GM18517 (cell line): ENCODE results near the gene USP3.

Source experiments
- ATAC-seq: cut with Tn5 transposase; IDR thresholded peaks from one replicate; pipeline ENCODE4 v1.9.1; 2021; ENCODE audit warnings: mild to moderate bottlenecking, moderate library complexity; ENCODE audit not compliant: unreplicated experiment

The USP3 gene

GRCh38 chr15:63582179-63582578 lies 77.8 kb downstream of the USP3 start:
- ATAC-seq = no peak

- ATAC-seq = no peak
These were observed 78.5 kb downstream of the USP3 start for GRCh38 chr15:63582718-63583426.

GRCh38 chr15:63586790-63587189 lies 82.4 kb downstream of the USP3 start:
- no peak for ATAC-seq

GRCh38 chr15:63587527-63587926 lies 83.1 kb downstream of the USP3 start:
- ATAC-seq = no peak

- ATAC-seq = no peak
These were observed 84.4 kb downstream of the USP3 start for GRCh38 chr15:63588826-63589225.

GRCh38 chr15:63593705-63594671 lies 89.6 kb downstream of the USP3 start:
- ATAC-seq = no peak

- no peak for ATAC-seq
These were observed 90.7 kb downstream of the USP3 start for GRCh38 chr15:63595065-63595464.

GRCh38 chr15:63595688-63596087 lies 91.3 kb downstream of the USP3 start:
- no peak for ATAC-seq

- no peak for ATAC-seq
These were observed 92.3 kb downstream of the USP3 start for GRCh38 chr15:63596676-63597037.

- ATAC-seq = no peak
These were observed 92.8 kb downstream of the USP3 start, which contains the start of gene FBXL22 for GRCh38 chr15:63597038-63597790. FBXL22 (plus strand) TSS chr15:63597387; CDS start chr15:63597393, 6 bp downstream.

- ATAC-seq = no peak
These were observed 93.4 kb downstream of the USP3 start for GRCh38 chr15:63597821-63598220.

- ATAC-seq = no peak
These were observed 94.3 kb downstream of the USP3 start for GRCh38 chr15:63598473-63599400.

GRCh38 chr15:63599401-63600000 lies 95.1 kb downstream of the USP3 start:
- ATAC-seq = no peak

- no peak for ATAC-seq
These were observed 95.7 kb downstream of the USP3 start for GRCh38 chr15:63600001-63600615.

- peak; percentile 70 for ATAC-seq
These were observed 96.2 kb downstream of the USP3 start for GRCh38 chr15:63600616-63601025.

- peak; percentile 2 for ATAC-seq
These were observed 96.8 kb downstream of the USP3 start for GRCh38 chr15:63601026-63601703.

GRCh38 chr15:63601704-63602185 lies 97.4 kb downstream of the USP3 start:
- no peak for ATAC-seq

GRCh38 chr15:63602595-63602994 lies 98.2 kb downstream of the USP3 start:
- ATAC-seq = no peak

GRCh38 chr15:63603516-63603915 lies 99.1 kb downstream of the USP3 start:
- ATAC-seq = no peak
